Adipocyte (in vitro differentiated cells): ENCODE data around the gene FGG.
"Not testable (repeated sequence)": the region's sequence is repeated elsewhere in the genome, so short reads cannot be mapped to it uniquely, and the experiment has no call there.

Experiments
- DNase-seq: peaks from one replicate; pipeline ENCODE4 v3.0.0-alpha.2; 2015; ENCODE audit warnings: low read depth
- H3K27me3 ChIP-seq: replicated peaks from 2 replicates; pipeline ENCODE4 v1.7.0; 2013; ENCODE audit warnings: mild to moderate bottlenecking, low read length, moderate library complexity; ENCODE audit not compliant: control insufficient read depth, insufficient read depth
- H3K36me3 ChIP-seq: 2 replicates; pipeline ENCODE4 v1.7.0; 2013; ENCODE audit warnings: low read length, mild to moderate bottlenecking, moderate library complexity; ENCODE audit not compliant: control insufficient read depth, insufficient read depth, severe bottlenecking
- H3K4me1 ChIP-seq: 2 replicates; pipeline ENCODE4 v1.7.0; 2013; ENCODE audit warnings: mild to moderate bottlenecking, low read length, moderate library complexity; ENCODE audit not compliant: control insufficient read depth, insufficient read depth
- H3K4me3 ChIP-seq: 2 replicates; pipeline ENCODE4 v1.7.0; 2013; ENCODE audit warnings: mild to moderate bottlenecking, low read length, moderate library complexity
- H3K9ac ChIP-seq: 2 replicates; pipeline ENCODE4 v1.7.0; 2013; ENCODE audit warnings: mild to moderate bottlenecking, low read length, moderate library complexity
- H3K9me3 ChIP-seq: 2 replicates; pipeline ENCODE4 v1.7.0; 2013; ENCODE audit warnings: mild to moderate bottlenecking, low read length, moderate library complexity; ENCODE audit not compliant: control insufficient read depth

The FGG gene

DNA sequence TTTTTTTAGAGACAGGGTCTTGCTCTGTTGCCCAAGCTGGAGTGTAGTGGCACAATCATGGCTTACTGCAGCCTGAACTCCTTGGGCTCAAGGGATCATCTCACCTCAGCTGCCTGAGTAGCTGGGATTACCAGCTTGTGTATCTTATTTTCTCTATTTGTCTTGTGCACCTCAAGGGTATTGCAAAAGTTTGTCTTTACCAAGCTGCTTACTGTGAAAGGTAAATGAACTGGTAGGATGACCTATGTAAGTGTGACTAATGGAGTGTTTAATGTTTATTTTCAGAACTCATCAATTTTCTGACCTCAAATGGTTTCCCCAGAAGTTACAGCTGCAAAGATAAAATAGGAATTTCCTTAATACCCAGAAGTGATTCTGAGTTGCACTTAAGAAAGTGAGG, 16.6 kb downstream of the FGG start:
- Histone ChIP-seq H3K4me3 (no peak overlapping the region), H3K27me3 (peaks cover 3% of the 10 kb centered on the region), H3K9ac (no peak overlapping the region), H3K36me3 (no peaks in the 10 kb centered on the region), H3K9me3 (no peaks in the 10 kb centered on the region), H3K4me1 (no peaks in the 10 kb centered on the region)
- no peak for DNase-seq

DNA sequence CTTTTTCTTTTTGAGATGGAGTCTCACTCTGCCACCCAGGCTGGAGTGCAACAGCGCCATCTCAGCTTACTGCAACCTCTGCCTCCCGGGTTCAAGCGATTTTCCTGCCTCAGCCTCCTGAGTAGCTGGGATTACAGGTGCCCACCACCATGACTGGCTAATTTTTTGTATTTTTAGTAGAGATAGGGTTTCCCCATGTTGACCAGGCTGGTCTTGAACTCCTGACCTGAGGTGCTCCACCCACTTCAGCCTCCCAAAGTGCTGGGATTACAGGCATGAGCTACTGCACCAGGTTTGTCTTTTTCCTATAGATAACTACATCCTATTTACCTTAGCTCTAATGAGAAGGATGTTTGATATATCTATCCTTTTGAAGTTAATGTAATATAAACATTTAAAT, 18.1 kb downstream of the FGG start:
- H3K4me3 ChIP-seq, H3K4me1 ChIP-seq, H3K36me3 ChIP-seq, H3K9ac ChIP-seq, DNase-seq, H3K9me3 ChIP-seq: not testable (repeated sequence)
- peaks cover 17% of the 10 kb centered on the region for H3K27me3 ChIP-seq

DNA sequence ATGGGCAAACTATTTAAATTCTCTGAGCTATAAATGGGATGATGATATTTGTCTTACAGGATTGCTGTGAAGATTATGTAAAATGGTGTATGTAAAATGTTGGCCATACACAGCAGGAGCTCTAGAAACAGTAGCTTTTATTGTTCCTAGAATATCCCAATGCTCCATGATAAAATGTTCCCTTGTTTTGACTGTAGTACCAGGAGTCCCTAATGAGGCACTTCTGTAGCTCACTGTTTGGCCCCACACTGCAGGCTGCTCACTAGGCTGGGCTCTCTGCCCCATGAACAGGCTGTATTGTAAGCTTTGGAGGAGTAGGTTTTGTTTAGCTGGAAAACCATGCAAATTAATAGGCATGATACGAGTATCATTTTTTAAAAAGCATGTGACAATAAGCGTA, 18.6 kb downstream of the FGG start:
- no peaks in the 10 kb centered on the region for H3K9me3 ChIP-seq
- no peak for DNase-seq
- H3K36me3 ChIP-seq = no peaks in the 10 kb centered on the region
- no peak overlapping the region for H3K4me3 ChIP-seq
- H3K27me3 ChIP-seq = peaks cover 21% of the 10 kb centered on the region
- no peak overlapping the region for H3K9ac ChIP-seq
- no peaks in the 10 kb centered on the region for H3K4me1 ChIP-seq

DNA sequence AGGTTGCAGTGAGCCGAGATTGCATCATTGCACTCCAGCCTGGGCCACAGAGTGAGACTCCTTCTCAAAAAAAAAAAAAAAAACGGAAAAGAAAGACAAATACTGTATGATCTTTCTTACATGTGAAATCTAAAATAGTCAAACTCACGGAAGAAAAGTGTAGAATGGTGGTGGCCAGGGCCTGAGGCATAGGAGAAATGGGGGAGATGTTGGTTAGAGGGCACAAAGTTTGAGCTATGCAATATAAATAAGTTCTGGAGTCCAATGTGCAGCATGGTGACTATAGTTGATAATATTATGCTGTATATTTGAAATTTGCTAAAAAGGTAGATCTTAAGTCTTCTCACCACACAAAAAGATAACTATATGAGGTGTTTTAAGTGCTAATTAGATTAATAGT, 20.6 kb downstream of the FGG start:
- Histone ChIP-seq H3K27me3 (peaks cover 36% of the 10 kb centered on the region), H3K9me3 (no peaks in the 10 kb centered on the region), H3K9ac (no peak overlapping the region), H3K4me1 (no peaks in the 10 kb centered on the region), H3K36me3 (no peaks in the 10 kb centered on the region), H3K4me3 (no peak overlapping the region)
- no peak for DNase-seq

DNA sequence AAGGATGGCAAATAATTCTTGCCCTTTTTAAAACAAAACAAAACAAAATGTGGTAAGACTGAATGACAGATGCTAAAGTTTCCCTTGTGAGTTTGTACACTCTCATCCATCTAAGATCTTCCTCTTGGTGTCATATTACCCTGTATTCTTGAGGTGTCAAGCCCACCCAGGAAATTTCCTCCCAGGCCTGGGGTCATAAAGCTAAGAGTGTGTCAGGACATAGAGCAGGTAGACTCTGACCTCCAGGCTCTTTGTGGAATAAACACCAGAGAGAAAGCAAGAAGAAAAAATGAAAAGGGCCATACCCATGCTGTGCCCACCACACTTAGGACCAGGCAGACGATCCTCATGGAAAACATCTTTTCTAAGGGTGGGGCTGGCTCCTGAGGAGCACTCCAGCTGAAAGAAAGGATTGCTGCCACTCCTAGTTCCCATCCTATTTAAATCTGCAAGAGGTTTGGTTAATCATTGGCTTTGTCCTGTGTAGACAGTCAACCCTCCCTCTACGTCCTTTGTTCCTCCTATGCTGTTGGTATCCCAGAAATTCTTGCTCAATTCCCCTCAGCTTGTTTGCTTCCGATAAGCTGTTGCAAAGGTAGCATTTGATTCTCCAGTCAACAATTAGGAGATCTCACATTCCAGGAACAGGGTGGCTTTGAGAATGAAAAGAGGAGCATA, 22.0 kb downstream of the FGG start, which contains the start of gene FGA:
Gene FGA (minus strand): TSS at position 414 of the 678 bp plus-strand sequence. CDS start 55 bp downstream, at position 359.
- DNase-seq = no peak
- Histone ChIP-seq H3K4me3 (no peak within 1 kb of the TSS), H3K9me3 (no peaks in the 10 kb centered on the region), H3K27me3 (peaks cover 36% of the 10 kb centered on the region), H3K9ac (no peak within 1 kb of the TSS), H3K4me1 (no peaks in the 10 kb centered on the region), H3K36me3 (no peaks in the 10 kb centered on the region)

DNA sequence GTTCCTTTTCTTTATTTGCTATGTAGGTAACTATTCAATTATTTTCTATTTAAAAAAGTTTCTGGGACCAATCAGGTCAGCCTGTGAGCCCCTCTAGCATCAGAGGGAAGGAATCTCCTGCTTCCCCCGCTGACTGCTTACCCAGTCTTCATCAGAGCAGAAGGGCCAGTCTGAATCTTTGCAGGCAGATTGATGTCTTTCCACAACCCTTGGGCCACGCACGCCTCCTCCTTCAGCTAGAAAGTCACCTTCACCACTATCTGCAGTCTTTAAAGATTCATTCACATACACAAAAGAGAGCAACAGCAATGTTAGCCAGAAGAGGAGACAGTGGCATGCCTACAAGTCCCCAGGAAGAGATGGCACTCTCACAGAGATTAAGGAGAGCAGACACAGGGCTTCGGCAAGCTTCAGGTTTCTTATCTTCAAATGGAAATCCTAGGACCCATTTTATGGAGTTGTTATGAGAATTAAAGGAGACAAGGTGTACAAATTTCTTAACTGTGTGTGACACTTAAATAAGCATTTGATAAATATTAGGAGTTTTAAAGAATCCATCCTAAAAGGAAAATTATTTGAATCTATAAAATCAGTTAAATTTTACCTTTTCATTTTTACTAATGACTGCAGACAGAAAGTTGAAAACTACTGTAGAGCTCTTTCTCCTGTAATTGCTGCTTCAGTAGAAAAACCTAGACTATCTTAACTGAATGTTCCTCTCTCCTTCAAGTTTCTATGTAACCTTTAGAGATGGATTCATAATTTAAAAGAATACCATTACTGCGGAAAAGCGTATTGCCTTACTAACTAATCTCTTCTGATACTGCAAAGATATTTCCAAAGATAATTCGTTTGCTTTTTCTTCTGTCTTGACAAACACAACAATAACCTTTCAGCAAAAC, 22.9 kb downstream of the FGG start:
- Histone ChIP-seq H3K9me3 (no peaks in the 10 kb centered on the region), H3K27me3 (peaks cover 36% of the 10 kb centered on the region), H3K4me3 (no peak overlapping the region), H3K4me1 (no peaks in the 10 kb centered on the region), H3K36me3 (no peaks in the 10 kb centered on the region), H3K9ac (no peak overlapping the region)
- no peak for DNase-seq

DNA sequence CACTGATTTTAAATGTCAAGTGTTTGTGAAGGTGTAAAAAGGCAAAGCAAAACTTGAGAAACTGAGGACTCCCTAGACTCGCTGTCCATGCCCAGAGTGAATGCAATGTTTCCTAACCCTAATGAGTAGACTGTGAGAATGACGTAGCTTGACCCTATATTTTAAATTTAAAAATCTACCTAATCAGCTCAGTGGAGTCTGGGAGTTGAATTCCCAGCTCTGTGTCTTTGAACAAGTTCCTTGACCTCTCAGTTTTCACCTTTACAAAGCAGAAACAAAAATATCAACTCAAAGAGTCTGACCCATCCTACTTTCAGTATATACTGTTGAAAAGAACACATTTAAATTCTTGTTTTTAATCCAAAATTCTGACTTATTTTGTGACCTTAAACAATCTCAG, 24.3 kb downstream of the FGG start:
- Histone ChIP-seq H3K9ac (no peak overlapping the region), H3K27me3 (peaks cover 43% of the 10 kb centered on the region), H3K4me1 (no peaks in the 10 kb centered on the region), H3K4me3 (no peak overlapping the region), H3K9me3 (no peaks in the 10 kb centered on the region), H3K36me3 (no peaks in the 10 kb centered on the region)
- no peak for DNase-seq

DNA sequence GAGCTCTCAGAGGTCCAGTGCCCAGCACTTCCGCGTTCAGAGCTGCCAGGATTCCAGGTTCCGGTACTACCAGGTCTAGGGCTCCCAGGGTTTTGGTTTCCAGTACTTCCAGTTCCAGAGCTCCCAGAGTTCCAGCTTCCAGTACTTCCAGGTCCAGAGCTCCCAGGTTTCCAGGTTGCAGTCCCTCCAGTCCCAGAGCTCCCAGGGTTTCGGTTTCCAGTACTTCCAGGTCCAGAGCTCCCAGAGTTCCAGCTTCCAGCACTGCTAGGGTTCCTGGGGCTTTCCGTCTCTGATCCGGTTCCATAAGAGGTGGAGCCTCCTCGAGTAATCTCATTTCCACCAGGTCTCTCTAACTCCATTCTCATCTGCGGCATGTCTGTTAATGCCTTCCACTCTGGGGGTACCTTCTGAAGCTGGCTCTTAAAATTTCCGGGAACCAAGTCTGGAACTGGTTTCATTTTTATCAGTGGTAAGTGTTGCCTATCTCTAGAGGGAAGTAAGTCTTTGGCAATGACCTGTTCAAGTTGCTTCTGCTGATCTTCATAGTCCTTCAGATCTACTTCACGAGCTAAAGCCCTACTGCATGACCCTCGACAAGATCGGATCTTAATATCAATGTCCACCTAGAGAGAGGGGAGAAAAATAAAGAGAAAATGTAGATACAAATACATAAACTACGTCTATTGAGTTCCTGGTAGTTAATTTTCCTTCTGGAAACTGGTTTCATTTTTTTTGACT, 26.0 kb downstream of the FGG start:
- H3K4me1 ChIP-seq = no peaks in the 10 kb centered on the region
- DNase-seq = no peak
- H3K9ac ChIP-seq = no peak overlapping the region
- H3K4me3 ChIP-seq = no peak overlapping the region
- peaks cover 43% of the 10 kb centered on the region for H3K27me3 ChIP-seq
- no peaks in the 10 kb centered on the region for H3K9me3 ChIP-seq
- H3K36me3 ChIP-seq = no peaks in the 10 kb centered on the region

DNA sequence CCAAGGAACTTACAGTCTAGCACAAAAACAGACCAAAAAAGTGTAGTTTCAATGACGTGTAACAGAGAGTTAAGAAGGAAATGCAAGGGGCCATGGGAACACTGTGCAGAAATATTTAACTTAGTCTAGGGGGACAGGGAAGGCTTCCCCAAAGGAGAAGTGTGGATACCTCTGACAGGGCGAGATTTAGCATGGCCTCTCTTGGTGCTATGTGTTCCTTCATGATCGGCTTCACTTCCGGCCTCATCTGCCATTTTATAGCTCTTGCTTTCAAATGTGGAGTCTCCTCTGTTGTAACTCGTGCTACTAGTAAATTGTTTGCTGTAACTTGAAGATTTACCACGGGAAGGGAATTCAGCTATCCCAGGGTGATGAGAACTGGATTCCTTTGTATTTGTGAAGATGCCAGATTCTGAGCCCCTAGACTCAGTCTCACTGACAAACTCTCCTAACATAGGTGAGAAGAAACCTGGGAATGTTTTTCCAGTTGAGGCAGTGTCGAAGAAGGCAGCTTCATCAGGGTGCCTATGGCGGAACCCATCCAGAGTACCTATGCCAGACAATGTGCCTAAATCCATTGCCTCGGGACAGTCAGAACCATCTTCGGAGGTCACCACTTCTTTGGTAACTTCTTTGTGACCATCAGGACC, 27.0 kb downstream of the FGG start:
- H3K9me3 ChIP-seq = no peaks in the 10 kb centered on the region
- H3K27me3 ChIP-seq = peaks cover 36% of the 10 kb centered on the region
- no peaks in the 10 kb centered on the region for H3K4me1 ChIP-seq
- H3K9ac ChIP-seq = no peak overlapping the region
- DNase-seq = no peak
- H3K4me3 ChIP-seq = no peak overlapping the region
- H3K36me3 ChIP-seq = no peaks in the 10 kb centered on the region

DNA sequence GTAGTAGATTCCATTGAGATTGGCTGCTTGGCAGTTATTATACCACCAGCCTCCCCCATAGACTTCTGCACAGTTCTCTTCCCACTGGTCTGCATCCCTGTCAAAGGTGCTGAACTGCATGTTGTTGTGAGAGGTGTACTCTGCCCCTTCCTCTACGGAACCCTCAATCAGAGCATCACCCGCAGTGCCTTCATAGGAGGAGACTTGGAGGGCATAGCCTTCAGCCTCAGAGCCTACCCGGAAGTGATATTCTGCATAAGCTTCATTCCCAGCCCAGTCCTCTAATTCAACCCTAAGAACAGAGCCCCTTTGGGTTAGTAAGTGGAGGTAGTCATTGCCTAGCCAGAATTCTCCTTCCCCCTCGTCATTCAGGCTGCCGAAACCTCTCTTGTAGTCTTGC, 28.2 kb downstream of the FGG start:
- no peak overlapping the region for H3K9ac ChIP-seq
- no peak overlapping the region for H3K4me3 ChIP-seq
- no peaks in the 10 kb centered on the region for H3K4me1 ChIP-seq
- no peak for DNase-seq
- H3K36me3 ChIP-seq = no peaks in the 10 kb centered on the region
- H3K9me3 ChIP-seq = no peaks in the 10 kb centered on the region
- peaks cover 25% of the 10 kb centered on the region for H3K27me3 ChIP-seq

DNA sequence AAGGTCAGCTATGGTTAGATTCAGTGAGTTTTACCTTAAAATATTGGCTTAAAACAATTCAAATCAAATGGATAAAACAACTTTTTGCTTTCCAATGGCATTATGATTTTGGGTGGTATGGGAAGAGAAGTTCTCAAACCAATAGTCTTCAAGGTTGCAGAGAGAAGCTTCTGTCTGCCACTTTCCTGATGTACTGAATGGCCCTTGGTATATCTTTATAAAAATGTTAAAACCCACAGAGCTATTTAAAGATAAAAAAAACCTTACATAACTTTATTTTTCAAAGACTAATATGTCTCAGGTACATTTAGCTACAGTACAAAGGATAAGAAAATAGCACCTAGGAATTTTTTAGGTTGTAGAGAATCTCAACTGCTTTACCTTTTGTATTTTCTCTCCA, 28.8 kb downstream of the FGG start:
- Histone ChIP-seq H3K4me1 (no peaks in the 10 kb centered on the region), H3K9ac (no peak overlapping the region), H3K4me3 (no peak overlapping the region), H3K36me3 (no peaks in the 10 kb centered on the region), H3K27me3 (peaks cover 19% of the 10 kb centered on the region), H3K9me3 (no peaks in the 10 kb centered on the region)
- no peak for DNase-seq
